GM19239 (cell line): ENCODE data around the gene RASSF4.

Experiments used
- DNase-seq: peaks from one replicate; pipeline ENCODE4 v3.0.0; 2011; ENCODE audit warnings: low spot score; ENCODE audit not compliant: insufficient read length
- FAIRE-seq: peaks from 2 replicates; lab custom pipeline; 2011; peaks lifted over from hg19 to GRCh38; lab: Jason Lieb, UNC

The RASSF4 gene

GRCh38 chr10:44926751-44927351 lies 32.8 kb upstream of the RASSF4 start:
- DNase-seq (no peak), FAIRE-seq (no peak)

GRCh38 chr10:44927352-44927751 lies 32.2 kb upstream of the RASSF4 start:
- DNase-seq (no peak), FAIRE-seq (no peak)

- no peak for DNase-seq
- FAIRE-seq = no peak
These were observed 31.1 kb upstream of the RASSF4 start for GRCh38 chr10:44928462-44928861.

- DNase-seq = no peak
- no peak for FAIRE-seq
These were observed 30.0 kb upstream of the RASSF4 start for GRCh38 chr10:44929356-44930255.

GRCh38 chr10:44930904-44931620 lies 28.5 kb upstream of the RASSF4 start:
- DNase-seq (no peak), FAIRE-seq (no peak)

- FAIRE-seq (no peak), DNase-seq (no peak)
These were observed 27.7 kb upstream of the RASSF4 start for GRCh38 chr10:44931621-44932516.

- FAIRE-seq = peak; percentile 98
These were observed 26.8 kb upstream of the RASSF4 start for GRCh38 chr10:44932517-44933450.

GRCh38 chr10:44933451-44934321 lies 25.9 kb upstream of the RASSF4 start:
- DNase-seq (no peak), FAIRE-seq (no peak)

More at GRCh38 chr10:44932517-44933450, 26.8 kb upstream of the RASSF4 start:
- DNase-seq = peak; percentile 84

- FAIRE-seq = no peak
- no peak for DNase-seq
These were observed 25.0 kb upstream of the RASSF4 start for GRCh38 chr10:44934416-44935200.

- no peak for FAIRE-seq
These were observed 24.2 kb upstream of the RASSF4 start for GRCh38 chr10:44935201-44935965.

GRCh38 chr10:44935966-44936295 lies 23.7 kb upstream of the RASSF4 start:
- DNase-seq (no peak), FAIRE-seq (no peak)

More at GRCh38 chr10:44935201-44935965, 24.2 kb upstream of the RASSF4 start:
- DNase-seq = no peak

- DNase-seq = no peak
- FAIRE-seq = no peak
These were observed 23.2 kb upstream of the RASSF4 start for GRCh38 chr10:44936314-44936975.

GRCh38 chr10:44937196-44938005 lies 22.2 kb upstream of the RASSF4 start:
- no peak for FAIRE-seq
- no peak for DNase-seq

GRCh38 chr10:44938956-44939355 lies 20.6 kb upstream of the RASSF4 start:
- DNase-seq (no peak), FAIRE-seq (no peak)

- no peak for FAIRE-seq
- no peak for DNase-seq
These were observed 19.8 kb upstream of the RASSF4 start for GRCh38 chr10:44939691-44940401.
